Measurements from ENCODE around the gene DMPK.

- TF ChIP-seq CTCF (conservative IDR thresholded peaks at IDR 0.05; ENCODE audit: low read length) (no peak), EZH2phosphoT487 (IDR thresholded peaks at IDR 0.05; ENCODE audit: borderline replicate concordance, low read depth, low read length) (no peak)
Measured at GRCh38 chr19:45821103-45821521, 38.8 kb upstream of the DMPK start.
